ENCODE results near the gene C1QL4. TPM values are rescaled to one million over a fixed set of nuclear protein-coding genes. Genes with fewer than 3 reads are reported as not detected.

The C1QL4 gene
- total and polyA plus RNA-seq, 3 experiments from 2014 or later: not detected

DNA sequence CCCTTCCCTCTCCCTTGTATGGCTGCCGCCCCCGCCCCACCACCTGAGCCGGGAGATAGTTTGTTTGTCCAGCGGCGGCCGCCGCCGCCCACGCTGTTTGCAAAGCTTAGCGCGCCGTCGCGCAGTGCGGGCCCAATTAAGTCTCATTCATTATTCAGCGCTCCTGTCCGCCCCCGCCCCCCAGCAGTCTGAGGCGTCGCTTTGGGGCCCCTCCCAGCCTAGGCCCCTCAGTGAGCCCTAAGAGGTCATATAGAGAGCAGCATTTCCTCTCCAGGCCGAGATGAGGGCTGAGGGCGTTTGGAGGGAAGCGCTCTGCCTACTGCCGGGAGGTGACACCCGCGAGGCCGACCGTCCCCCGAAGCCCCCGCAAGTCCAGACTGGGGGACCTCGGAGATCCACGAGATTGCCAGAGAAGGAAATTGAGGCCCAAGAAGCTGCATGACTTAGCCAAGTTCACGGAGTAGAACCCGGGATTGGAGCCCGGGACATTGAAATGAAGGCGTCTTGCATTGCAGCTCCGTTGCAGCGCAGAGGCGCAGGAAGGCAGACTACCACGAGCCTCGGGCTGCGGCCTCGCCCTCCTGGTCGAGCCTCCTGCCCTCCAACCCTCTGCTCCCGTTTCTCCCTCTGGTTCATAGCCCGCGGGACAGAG is 9.8 kb upstream of the C1QL4 start, which contains the start of gene DNAJC22:
Gene DNAJC22, plus strand, starts transcription at position 230 of the 652 bp plus-strand sequence. CDS start 1,985 bp downstream, outside the sequence.
- ChIA-PET CTCF (interaction anchor here (0.8 to 6.8 kb wide), 23 partner anchors 10 to 259 kb away, joined by 3 to 102 read pairs (median 4); partner anchors contain the start of genes C1QL4, PRPH, SPATS2 and TROAP), POLR2A (interaction anchor here (0.6 to 2.0 kb wide), 3 partner anchors 20 to 57 kb away, joined by 3 to 12 read pairs (median 6); partner anchors contain the start of genes SPATS2 and TROAP)
- Mint-ChIP-seq H3K4me3 (peak within 1 kb of the TSS; percentile 66 to 94 (median 85)), H3K4me1 (peaks cover 33 to 58% (median 41%) of the 10 kb centered on the region in 3 donors), H3K27me3 (peaks cover 45 to 57% of the 10 kb centered on the region in 2 donors), H3K9me3 (no peaks in the 10 kb centered on the region), H3K27ac (peak within 1 kb of the TSS in 3 of 8 donors; percentile 29 to 45 (median 39)), H3K36me3 (no peaks in the 10 kb centered on the region)
- Histone ChIP-seq H3K4me1 (ENCODE audit: insufficient read depth, low read length) (peaks cover 52% of the 10 kb centered on the region), H3K27ac (ENCODE audit: low read depth, low read length) (no peak within 1 kb of the TSS), H3K9me3 (ENCODE audit: low read length) (no peaks in the 10 kb centered on the region), H3K27me3 (ENCODE audit: insufficient read depth, low read length, poor library complexity, severe bottlenecking) (peaks cover 61% of the 10 kb centered on the region), H3K36me3 (ENCODE audit: insufficient read depth, low read length) (no peaks in the 10 kb centered on the region), H3K4me3 (ENCODE audit: low read length) (peak within 1 kb of the TSS; percentile 69)
- DNase-seq: peak in 1 of 5 donors; percentile 31

DNA sequence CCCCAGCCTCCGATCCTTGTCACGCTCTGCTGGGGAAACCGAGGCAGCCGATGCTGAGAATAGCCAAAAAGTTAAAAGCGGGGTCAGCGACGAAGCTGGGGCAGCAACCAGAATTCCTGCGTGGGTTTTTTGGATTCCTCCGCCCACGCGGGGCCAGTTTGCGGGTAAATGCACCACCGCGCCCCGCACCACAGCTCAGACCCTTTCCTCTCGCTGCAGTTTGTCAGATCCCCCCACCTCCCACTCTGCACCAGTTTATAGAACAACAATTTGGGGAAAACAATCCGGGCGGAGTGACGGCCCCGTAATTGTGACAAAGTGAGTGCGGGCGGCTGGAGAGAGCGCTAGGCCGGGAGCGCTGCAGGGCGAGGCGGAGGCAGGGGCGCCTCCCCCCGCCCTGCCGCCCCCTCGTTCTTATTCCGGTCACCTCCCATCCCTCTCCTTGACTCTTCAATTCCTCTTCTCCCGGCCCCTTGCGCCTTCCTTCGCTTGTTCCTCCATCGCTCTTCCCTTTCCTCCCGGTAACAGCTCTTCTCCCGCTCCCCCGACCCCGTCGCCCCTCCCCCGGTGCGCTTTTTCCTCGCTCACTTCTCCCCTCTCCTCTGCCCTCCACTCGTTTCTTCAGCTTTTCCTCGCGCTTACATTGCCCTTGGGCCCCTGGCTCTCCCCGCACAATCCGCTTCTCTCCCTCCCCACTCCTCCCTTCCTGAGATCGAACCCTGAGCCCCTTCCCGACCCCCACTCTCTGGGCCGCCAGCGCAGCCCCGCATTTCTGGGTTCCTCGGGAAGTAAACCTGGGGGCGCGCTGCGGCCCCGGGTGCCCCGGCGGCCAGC is 9.1 kb upstream of the C1QL4 start:
- no peak overlapping the region for H3K27ac Mint-ChIP-seq
- peaks cover 52% of the 10 kb centered on the region for H3K4me1 ChIP-seq (ENCODE audit: insufficient read depth, low read length)
- H3K36me3 ChIP-seq (ENCODE audit: insufficient read depth, low read length): no peaks in the 10 kb centered on the region
- H3K36me3 Mint-ChIP-seq: no peaks in the 10 kb centered on the region
- DNase-seq: no peak
- ChIA-PET CTCF (interaction anchor here (1.4 to 6.8 kb wide), 9 partner anchors 9 to 168 kb away, joined by 3 to 102 read pairs (median 18); partner anchors contain the start of genes C1QL4, PRPH, SPATS2 and TROAP), POLR2A (interaction anchor here (1.6 to 2.0 kb wide), 2 partner anchors 21 to 23 kb away, joined by 6 to 12 read pairs; partner anchors contain the start of genes SPATS2 and TROAP)
- H3K4me3 ChIP-seq (ENCODE audit: low read length): peak overlapping the region; percentile 69
- peaks cover 48 to 53% of the 10 kb centered on the region in 2 donors for H3K27me3 Mint-ChIP-seq
- H3K4me3 Mint-ChIP-seq: peak overlapping the region; percentile 66 to 91 (median 85)
- peaks cover 33 to 62% (median 41%) of the 10 kb centered on the region in 3 donors for H3K4me1 Mint-ChIP-seq
- peaks cover 61% of the 10 kb centered on the region for H3K27me3 ChIP-seq (ENCODE audit: insufficient read depth, low read length, poor library complexity, severe bottlenecking)
- H3K9me3 ChIP-seq (ENCODE audit: low read length): no peaks in the 10 kb centered on the region
- no peak overlapping the region for H3K27ac ChIP-seq (ENCODE audit: low read depth, low read length)
- no peaks in the 10 kb centered on the region for H3K9me3 Mint-ChIP-seq

DNA sequence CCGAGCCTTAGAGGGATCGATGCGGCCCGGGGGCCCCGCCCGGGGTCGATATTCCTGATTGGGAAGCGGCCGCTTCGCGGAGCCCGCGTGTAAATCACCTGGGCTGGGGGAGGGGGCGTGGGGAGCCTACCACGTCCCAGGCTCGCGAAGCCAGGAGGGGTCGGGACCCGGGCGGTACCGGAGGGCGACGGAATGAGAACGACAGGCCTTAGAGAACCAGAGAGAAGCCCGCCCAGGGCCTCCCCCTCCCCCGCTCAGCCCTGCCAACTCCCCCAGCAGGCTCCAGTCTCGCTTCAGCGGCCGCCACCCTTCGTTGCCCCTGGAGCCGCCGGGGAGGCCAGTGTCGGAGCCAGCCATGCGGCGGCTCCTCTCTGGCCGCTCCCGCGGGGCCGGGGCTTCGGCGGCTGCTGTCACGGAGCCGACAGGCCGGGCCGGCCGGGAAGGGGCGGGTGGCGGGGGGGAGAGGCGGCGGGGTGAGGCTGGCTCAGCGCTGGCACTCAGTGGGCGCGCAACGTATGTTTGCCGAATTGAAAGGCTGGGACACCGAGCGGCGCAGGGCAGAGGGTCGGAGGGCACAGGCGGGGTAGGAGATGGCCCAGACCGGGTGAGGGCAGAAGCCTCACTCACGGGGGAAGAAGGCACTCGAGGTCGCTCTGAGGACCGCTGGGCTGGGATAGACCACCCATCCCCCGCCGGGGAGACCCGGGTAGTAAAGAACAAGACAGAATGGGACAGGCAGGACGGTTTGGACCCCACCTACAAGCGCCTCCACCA is 8.2 kb upstream of the C1QL4 start:
- H3K27ac ChIP-seq (ENCODE audit: low read depth, low read length): no peak overlapping the region
- Mint-ChIP-seq H3K4me3 (peak overlapping the region; percentile 66 to 91 (median 85)), H3K27me3 (peaks cover 46 to 53% of the 10 kb centered on the region in 2 donors), H3K9me3 (no peaks in the 10 kb centered on the region), H3K36me3 (no peaks in the 10 kb centered on the region), H3K4me1 (peaks cover 35 to 66% (median 41%) of the 10 kb centered on the region in 3 donors), H3K27ac (peak overlapping the region in 1 of 8 donors; percentile 47)
- peak overlapping the region; percentile 41 for H3K4me3 ChIP-seq (ENCODE audit: low read length)
- no peaks in the 10 kb centered on the region for H3K36me3 ChIP-seq (ENCODE audit: insufficient read depth, low read length)
- H3K27me3 ChIP-seq (ENCODE audit: insufficient read depth, low read length, poor library complexity, severe bottlenecking): peaks cover 61% of the 10 kb centered on the region
- DNase-seq: no peak
- no peaks in the 10 kb centered on the region for H3K9me3 ChIP-seq (ENCODE audit: low read length)
- POLR2A ChIA-PET: no interaction called here
- peaks cover 52% of the 10 kb centered on the region for H3K4me1 ChIP-seq (ENCODE audit: insufficient read depth, low read length)
- CTCF ChIA-PET: interaction anchor here (3.2 to 6.8 kb wide), 3 partner anchors 8 to 52 kb away, joined by 21 to 102 read pairs (median 42); partner anchors contain the start of genes C1QL4 and PRPH

DNA sequence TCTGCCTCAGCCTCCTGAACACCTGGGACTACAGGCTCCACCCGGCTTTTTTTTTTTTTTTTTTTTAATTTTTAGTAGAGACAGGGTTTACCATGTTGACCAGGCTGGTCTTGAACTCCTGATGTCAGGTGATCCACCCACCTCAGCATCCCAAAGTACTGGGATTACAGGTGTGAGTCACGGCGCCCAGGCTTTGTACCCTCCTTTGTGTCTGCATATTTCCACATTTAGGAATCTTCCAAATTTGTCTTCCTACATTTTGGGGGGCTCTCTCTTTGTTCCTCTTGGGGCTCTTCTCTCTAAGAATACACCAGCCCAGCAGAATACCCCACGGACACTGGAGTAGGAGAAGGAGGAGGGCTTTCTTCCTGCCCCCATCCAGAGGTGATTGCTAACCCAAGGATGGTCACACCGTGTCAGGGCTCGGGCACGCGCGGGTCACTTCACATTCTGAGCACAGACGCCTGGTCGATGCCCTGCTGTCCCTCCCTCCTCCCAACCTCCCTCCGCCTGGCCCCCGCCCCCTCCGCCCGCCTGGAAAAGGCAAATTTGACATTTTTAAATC is 7.6 kb upstream of the C1QL4 start:
- Mint-ChIP-seq H3K4me3 (peak overlapping the region; percentile 11 to 91 (median 42)), H3K4me1 (peaks cover 35 to 66% (median 41%) of the 10 kb centered on the region in 3 donors), H3K36me3 (no peaks in the 10 kb centered on the region), H3K27ac (no peak overlapping the region), H3K9me3 (no peaks in the 10 kb centered on the region), H3K27me3 (peaks cover 47 to 58% of the 10 kb centered on the region in 2 donors)
- POLR2A ChIA-PET: no interaction called here
- Histone ChIP-seq H3K9me3 (ENCODE audit: low read length) (no peaks in the 10 kb centered on the region), H3K4me3 (ENCODE audit: low read length) (no peak overlapping the region), H3K27me3 (ENCODE audit: insufficient read depth, low read length, poor library complexity, severe bottlenecking) (peaks cover 60% of the 10 kb centered on the region), H3K4me1 (ENCODE audit: insufficient read depth, low read length) (peaks cover 52% of the 10 kb centered on the region), H3K36me3 (ENCODE audit: insufficient read depth, low read length) (no peaks in the 10 kb centered on the region), H3K27ac (ENCODE audit: low read depth, low read length) (no peak overlapping the region)
- CTCF ChIA-PET: interaction anchor here (3.8 kb wide), 2 partner anchors 20 to 54 kb away, joined by 36 to 109 read pairs; partner anchors contain the start of genes PRPH and TROAP
- no peak for DNase-seq

DNA sequence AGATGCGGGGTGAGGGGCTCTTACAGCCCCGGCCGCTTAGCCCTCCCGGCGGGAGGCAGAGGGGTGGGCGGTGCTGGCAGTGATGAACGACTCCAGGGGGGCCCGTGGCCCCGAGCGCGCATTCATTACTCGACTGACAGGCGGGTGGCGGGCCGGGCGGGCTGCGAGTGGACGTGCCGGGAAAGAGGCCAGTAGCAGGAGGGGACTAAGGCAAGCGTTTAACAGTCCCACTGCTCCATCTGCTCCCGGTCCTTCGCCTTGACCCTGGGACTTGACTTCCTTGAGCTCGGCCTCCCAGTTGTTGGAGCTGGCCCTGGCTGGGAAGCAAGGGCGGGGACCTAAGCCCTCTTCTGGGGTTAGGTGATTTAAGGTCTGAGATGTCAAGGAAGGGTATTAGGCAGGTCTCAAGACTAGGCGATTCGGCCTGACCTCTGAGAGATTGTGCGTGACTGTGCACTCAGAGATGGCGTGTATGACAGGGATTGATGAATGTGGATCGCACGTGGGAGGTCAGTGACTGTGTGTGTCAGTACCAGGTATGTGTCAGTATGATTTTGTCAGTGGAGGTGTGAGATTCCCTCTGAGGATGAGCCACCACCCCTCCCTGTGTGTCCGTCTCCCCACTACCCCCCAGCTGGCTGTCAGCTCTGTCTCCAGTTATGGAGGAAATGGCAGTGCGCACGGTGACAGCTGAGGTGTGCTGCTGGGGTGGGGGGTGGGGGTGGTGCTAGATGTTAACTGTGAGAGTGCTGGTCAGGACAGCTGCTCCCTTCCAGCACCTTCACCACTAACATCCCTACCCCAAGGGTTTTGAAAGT is 6.1 kb upstream of the C1QL4 start:
- POLR2A ChIA-PET: interaction anchor here (0.7 to 1.5 kb wide), 3 partner anchors 15 to 581 kb away, joined by 3 to 7 read pairs (median 4); partner anchors contain the start of gene TROAP
- peaks cover 46% of the 10 kb centered on the region for H3K27me3 ChIP-seq (ENCODE audit: insufficient read depth, low read length, poor library complexity, severe bottlenecking)
- DNase-seq: no peak

DNA sequence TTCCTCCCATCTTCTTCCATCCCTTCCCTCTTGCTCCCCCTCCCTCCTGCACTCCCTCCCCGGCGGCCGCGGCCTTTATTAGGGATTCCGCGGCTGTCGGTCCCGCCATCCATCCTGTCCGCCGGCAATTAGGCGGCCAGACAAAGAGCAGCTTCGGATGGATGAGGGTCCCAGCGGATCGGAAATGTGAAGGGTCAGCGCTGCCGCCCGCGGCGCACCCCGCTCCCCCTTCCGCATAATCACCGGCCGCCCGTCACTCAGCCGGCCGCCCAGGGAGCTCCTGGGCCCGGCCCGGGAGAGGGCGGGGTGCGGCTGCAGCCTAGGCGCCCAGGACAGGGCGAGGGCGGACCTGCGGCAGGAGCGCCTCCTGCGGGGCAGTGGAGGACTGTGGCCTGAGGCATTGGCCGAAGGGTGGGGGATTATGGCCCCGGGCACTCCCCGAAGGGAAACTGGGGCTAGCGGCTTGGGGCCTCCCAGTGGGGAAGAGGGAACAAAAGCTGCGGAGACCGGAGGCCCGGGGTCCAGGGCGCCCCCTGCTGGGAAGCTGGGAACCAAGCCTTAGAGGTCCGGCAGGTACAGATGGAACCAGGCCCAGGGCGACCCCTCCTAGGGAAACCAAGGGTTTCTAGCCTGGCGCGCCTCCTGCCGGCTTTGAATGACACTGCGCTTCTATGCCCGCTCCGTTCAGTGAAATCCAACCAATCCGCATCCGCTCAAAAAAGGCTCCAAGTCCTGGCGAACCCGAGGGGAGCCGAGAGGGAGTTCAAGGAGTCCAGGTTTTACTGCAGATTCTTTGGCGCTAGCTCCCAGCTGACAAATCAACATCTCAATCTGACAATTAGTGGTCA is 5.3 kb upstream of the C1QL4 start:
- ChIA-PET POLR2A (interaction anchor here (0.5 to 1.5 kb wide), 4 partner anchors 16 to 580 kb away, joined by 3 to 7 read pairs (median 4); partner anchors contain the start of gene TROAP), CTCF (interaction anchor here (0.8 to 3.8 kb wide), 23 partner anchors 9 to 243 kb away, joined by 3 to 109 read pairs (median 5); partner anchors contain the start of genes PRPH, SPATS2 and TROAP)
- Histone ChIP-seq H3K27ac (ENCODE audit: low read depth, low read length) (no peak overlapping the region), H3K27me3 (ENCODE audit: insufficient read depth, low read length, poor library complexity, severe bottlenecking) (peaks cover 43% of the 10 kb centered on the region), H3K4me1 (ENCODE audit: insufficient read depth, low read length) (peaks cover 47% of the 10 kb centered on the region), H3K4me3 (ENCODE audit: low read length) (peak overlapping the region; percentile 63), H3K9me3 (ENCODE audit: low read length) (no peaks in the 10 kb centered on the region), H3K36me3 (ENCODE audit: insufficient read depth, low read length) (no peaks in the 10 kb centered on the region)
- Mint-ChIP-seq H3K9me3 (no peaks in the 10 kb centered on the region), H3K27ac (peak overlapping the region in 4 of 8 donors; percentile 12 to 36 (median 32)), H3K4me1 (peaks cover 40 to 64% (median 48%) of the 10 kb centered on the region in 3 donors), H3K27me3 (peaks cover 35 to 44% of the 10 kb centered on the region in 2 donors), H3K4me3 (peak overlapping the region; percentile 62 to 91 (median 75)), H3K36me3 (no peaks in the 10 kb centered on the region)
- DNase-seq: peak; percentile 57 to 81 (median 63)

More for the DNA sequence above, 6.1 kb upstream of the C1QL4 start:
- Histone ChIP-seq H3K4me1 (ENCODE audit: insufficient read depth, low read length) (peaks cover 51% of the 10 kb centered on the region), H3K9me3 (ENCODE audit: low read length) (no peaks in the 10 kb centered on the region), H3K4me3 (ENCODE audit: low read length) (peak overlapping the region; percentile 63), H3K27ac (ENCODE audit: low read depth, low read length) (no peak overlapping the region), H3K36me3 (ENCODE audit: insufficient read depth, low read length) (no peaks in the 10 kb centered on the region)
- Mint-ChIP-seq H3K36me3 (no peaks in the 10 kb centered on the region), H3K27ac (peak overlapping the region in 4 of 8 donors; percentile 12 to 36 (median 32)), H3K4me1 (peaks cover 35 to 61% (median 42%) of the 10 kb centered on the region in 3 donors), H3K27me3 (peaks cover 40 to 46% of the 10 kb centered on the region in 2 donors), H3K4me3 (peak overlapping the region; percentile 62 to 91 (median 75)), H3K9me3 (no peaks in the 10 kb centered on the region)
- CTCF ChIA-PET: interaction anchor here (0.6 to 3.8 kb wide), 17 partner anchors 7 to 214 kb away, joined by 3 to 109 read pairs (median 6); partner anchors contain the start of genes PRPH, SPATS2 and TROAP
